Hepatocyte (in vitro differentiated cells): ENCODE measurements around the gene CCT3. TPM values are rescaled to one million over a fixed set of nuclear protein-coding genes. Genes with fewer than 3 reads are reported as not detected.

Source experiments
- DNase-seq: peaks from one replicate; pipeline ENCODE4 v3.0.0-alpha.2; 2016; ENCODE audit warnings: low spot score
- H2AFZ ChIP-seq: fragments of 200-600 bp; sonication (generic); 2 replicates; pipeline ENCODE4 v1.6.0; 2016; ENCODE audit warnings: antibody characterized with exemption, mild to moderate bottlenecking
- H3K27ac ChIP-seq: fragments of 200-600 bp; sonication (generic); 2 replicates; pipeline ENCODE4 v1.5.1; 2016; ENCODE audit warnings: mild to moderate bottlenecking
- H3K27me3 ChIP-seq: fragments of 200-600 bp; sonication (generic); 2 replicates; pipeline ENCODE4 v1.6.1; 2016
- H3K36me3 ChIP-seq: fragments of 200-600 bp; sonication (generic); replicated peaks from 2 replicates; pipeline ENCODE4 v1.5.1; 2016; ENCODE audit warnings: low read depth; ENCODE audit not compliant: insufficient read depth
- H3K4me1 ChIP-seq: fragments of 200-600 bp; sonication (generic); 2 replicates; pipeline ENCODE4 v1.5.1; 2016; ENCODE audit warnings: mild to moderate bottlenecking, moderate library complexity; ENCODE audit not compliant: insufficient read depth
- H3K4me2 ChIP-seq: fragments of 200-600 bp; sonication (generic); 2 replicates; pipeline ENCODE4 v1.6.0; 2016
- H3K4me3 ChIP-seq: fragments of 200-600 bp; sonication (generic); 2 replicates; pipeline ENCODE4 v1.5.1; 2016; ENCODE audit warnings: mild to moderate bottlenecking
- H3K79me2 ChIP-seq: fragments of 200-600 bp; sonication (generic); 2 replicates; pipeline ENCODE4 v1.6.0; 2017; ENCODE audit warnings: mild to moderate bottlenecking
- H3K9me2 ChIP-seq: fragments of 200-600 bp; sonication (generic); replicated peaks from 2 replicates; pipeline ENCODE4 v1.6.0; 2017; ENCODE audit warnings: mild to moderate bottlenecking; ENCODE audit not compliant: insufficient read depth
- H3K9me3 ChIP-seq: fragments of 200-600 bp; sonication (generic); 2 replicates; pipeline ENCODE4 v1.5.1; 2016; ENCODE audit warnings: low read depth, mild to moderate bottlenecking
- H4K20me1 ChIP-seq: fragments of 200-600 bp; sonication (generic); 2 replicates; pipeline ENCODE4 v1.6.0; 2016; ENCODE audit warnings: mild to moderate bottlenecking; ENCODE audit not compliant: insufficient read depth, poor library complexity, severe bottlenecking
- CTCF ChIP-seq: fragments of 200-600 bp; sonication (generic); IDR thresholded peaks from 2 replicates; pipeline ENCODE4 v1.5.1; 2016; ENCODE audit warnings: antibody characterized with exemption, mild to moderate bottlenecking; ENCODE audit not compliant: poor library complexity
- EZH2 ChIP-seq: fragments of 200-600 bp; sonication (generic); IDR thresholded peaks from 2 replicates; pipeline ENCODE4 v1.6.1; 2016; ENCODE audit warnings: antibody characterized with exemption, mild to moderate bottlenecking, borderline replicate concordance
- EZH2phosphoT487 ChIP-seq: fragments of 200-600 bp; sonication (generic); IDR thresholded peaks from one replicate; pipeline ENCODE4 v1.6.1; 2018; ENCODE audit warnings: antibody characterized with exemption, mild to moderate bottlenecking, low read depth, moderate library complexity; ENCODE audit not compliant: unreplicated experiment, severe bottlenecking
- WGBS: methylation state at CpG from one replicate; pipeline ENCODE4 v1.1.6; 2016; ENCODE audit warnings: low lambda C conversion rate; ENCODE audit errors: missing lambda C conversion rate; 5-methylcytosine and 5-hydroxymethylcytosine counted together
- polyA plus RNA-seq: library from polyadenylated mRNA; unstranded; fragments of >200 nt; fragmentation: Nextera tagmentation; extraction: Ambion mirVana; gene quantifications from 2 replicates; pipeline ENCODE4 v1.2.1, GENCODE V29; 2016
- total RNA-seq: library from RNA; depleted of rRNA; stranded (reverse); fragments of >200 nt; gene quantifications from 2 replicates; pipeline ENCODE4 v1.2.3, GENCODE V29; 2014

Gene CCT3
- total and polyA plus RNA-seq, 2 experiments from 2014 or later, result 212 to 251 TPM

DNA sequence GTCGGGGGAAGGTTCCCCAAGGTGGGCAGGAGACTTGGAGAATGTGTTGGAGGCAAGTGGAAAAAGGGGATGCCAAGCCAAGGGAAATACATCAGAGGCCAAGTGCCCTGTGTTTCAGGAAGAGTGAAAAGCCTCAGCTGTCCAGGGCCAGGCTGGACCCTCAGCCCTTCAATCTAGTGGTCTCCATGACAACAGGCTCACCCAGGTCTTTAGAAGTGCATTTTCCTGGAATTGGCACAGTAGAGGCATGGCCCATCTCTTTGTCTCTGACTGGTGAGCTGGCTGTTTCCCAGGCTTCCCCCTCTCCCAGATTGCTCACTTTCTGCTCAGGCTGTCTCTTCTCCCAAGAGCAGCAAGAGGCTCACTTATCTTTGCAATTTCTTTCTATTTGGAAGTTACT lies 20.5 kb upstream of the CCT3 start:
- Histone ChIP-seq H3K9me2 (no peaks in the 10 kb centered on the region), H3K79me2 (no peaks in the 10 kb centered on the region), H3K9me3 (no peaks in the 10 kb centered on the region), H3K27ac (no peak overlapping the region), H2AFZ (no peak overlapping the region), H3K27me3 (peaks cover 8% of the 10 kb centered on the region), H4K20me1 (no peaks in the 10 kb centered on the region), H3K4me3 (no peak overlapping the region), H3K36me3 (no peaks in the 10 kb centered on the region), H3K4me2 (no peak overlapping the region), H3K4me1 (peaks cover 5% of the 10 kb centered on the region)
- TF ChIP-seq CTCF, result no peak
- TF ChIP-seq EZH2phosphoT487, result no peak
- no peak for TF ChIP-seq EZH2
- 100% methylated on average over 1 of the region's 1 CpG for WGBS
- DNase-seq, result no peak

DNA sequence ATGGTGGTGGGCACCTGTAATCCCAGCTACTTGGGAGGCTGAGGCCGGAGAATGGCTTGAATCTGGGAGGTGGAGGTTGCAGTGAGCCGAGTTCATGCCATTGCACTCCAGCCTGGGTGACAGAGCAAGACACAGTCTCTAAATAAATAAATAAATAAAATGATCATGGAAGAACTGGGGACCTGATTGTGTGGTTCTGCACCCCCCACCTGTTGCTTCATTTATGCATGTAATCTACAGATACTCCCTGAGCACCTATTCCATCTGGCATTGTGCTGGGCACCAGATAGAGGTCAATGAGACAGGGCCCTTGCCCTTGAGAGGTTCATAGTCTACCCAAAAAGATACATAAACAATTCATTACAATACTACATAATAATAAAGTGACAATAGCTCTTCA lies 19.9 kb upstream of the CCT3 start:
- 93% methylated on average over 2 of the region's 2 CpGs for WGBS
- Histone ChIP-seq H3K4me1 (peaks cover 5% of the 10 kb centered on the region), H3K36me3 (no peaks in the 10 kb centered on the region), H2AFZ (no peak overlapping the region), H3K4me2 (no peak overlapping the region), H3K79me2 (no peaks in the 10 kb centered on the region), H3K9me2 (no peaks in the 10 kb centered on the region), H3K27ac (no peak overlapping the region), H3K27me3 (peaks cover 8% of the 10 kb centered on the region), H3K4me3 (no peak overlapping the region), H3K9me3 (no peaks in the 10 kb centered on the region), H4K20me1 (no peaks in the 10 kb centered on the region)
- DNase-seq, result no peak
- TF ChIP-seq CTCF, result no peak
- no peak for TF ChIP-seq EZH2
- TF ChIP-seq EZH2phosphoT487, result no peak

- Histone ChIP-seq H3K27ac (no peak overlapping the region), H2AFZ (peak overlapping the region; percentile 31), H3K9me2 (no peaks in the 10 kb centered on the region), H3K36me3 (no peaks in the 10 kb centered on the region), H3K79me2 (no peaks in the 10 kb centered on the region), H3K9me3 (no peaks in the 10 kb centered on the region), H3K4me3 (no peak overlapping the region), H3K4me1 (peaks cover 5% of the 10 kb centered on the region), H3K4me2 (peak overlapping the region; percentile 71), H4K20me1 (no peaks in the 10 kb centered on the region), H3K27me3 (peaks cover 8% of the 10 kb centered on the region)
- TF ChIP-seq EZH2phosphoT487 (no peak), CTCF (peak; percentile 82), EZH2 (no peak)
- WGBS, result 8% methylated on average over 22 of the region's 22 CpGs
- peak; percentile 87 for DNase-seq
Observed at GRCh38 chr1:156356875-156357534, 18.9 kb upstream of the CCT3 start.
